HG03175 (cell line): Measurements from ENCODE around the gene SLC12A6.
A peak's percentile ranks its signal among the peaks of the same experiment; 100 is the strongest.

ENCODE experiments used
- ATAC-seq: cut with Tn5 transposase; IDR thresholded peaks from one replicate; pipeline ENCODE4 v1.9.1; 2021; ENCODE audit warnings: mild to moderate bottlenecking, moderate library complexity; ENCODE audit not compliant: unreplicated experiment

SLC12A6 gene

DNA sequence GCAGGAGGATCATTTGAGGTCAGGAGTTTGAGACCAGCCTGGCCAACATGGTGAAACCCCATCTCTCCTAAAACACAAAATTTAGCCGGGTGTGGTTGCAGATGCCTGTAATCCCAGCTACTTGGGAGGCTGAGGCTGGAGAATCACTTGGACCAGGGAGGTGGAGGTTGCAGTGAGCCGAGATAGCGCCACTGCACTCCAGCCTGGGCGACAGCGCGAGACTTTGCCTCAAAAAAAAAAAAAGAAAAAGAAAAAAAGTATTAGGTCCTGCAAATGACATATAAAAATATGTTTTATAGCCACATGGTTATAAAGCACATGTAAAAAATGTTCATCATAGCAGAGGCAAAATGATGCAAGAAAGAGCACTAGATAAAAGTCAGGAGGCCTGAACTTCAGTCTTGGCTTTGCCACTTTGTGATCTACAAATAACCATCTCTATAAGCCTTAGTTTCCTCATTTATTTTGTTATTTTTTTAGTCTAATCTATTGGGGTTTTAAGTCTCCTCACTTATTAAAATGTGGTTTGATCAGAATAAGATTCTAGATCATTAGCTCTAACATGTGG, 4.9 kb downstream of the SLC12A6 start:
- ATAC-seq: no peak

DNA sequence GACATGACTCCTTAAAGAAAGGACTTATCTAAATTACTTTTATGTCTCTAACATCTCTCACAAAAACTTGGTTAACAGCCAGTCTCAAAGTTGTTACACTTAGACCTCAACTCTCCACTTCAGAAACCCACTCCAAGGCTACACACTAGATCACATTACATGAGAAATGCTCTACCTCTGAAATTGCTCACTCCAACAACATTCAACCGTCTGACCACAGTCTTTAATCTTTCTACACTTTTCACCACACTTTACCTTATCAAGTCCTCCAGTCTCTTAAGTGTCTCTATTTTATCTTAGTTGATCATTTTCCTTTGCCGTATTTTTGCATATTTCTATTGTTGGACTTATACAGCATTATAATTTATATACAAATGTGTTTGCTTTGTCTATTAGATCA, 5.8 kb downstream of the SLC12A6 start:
- ATAC-seq: no peak

GRCh38 chr15:34330279-34330678, 7.3 kb downstream of the SLC12A6 start:
- ATAC-seq: no peak

- no peak for ATAC-seq
Observed at GRCh38 chr15:34329006-34329405, 8.6 kb downstream of the SLC12A6 start.

DNA sequence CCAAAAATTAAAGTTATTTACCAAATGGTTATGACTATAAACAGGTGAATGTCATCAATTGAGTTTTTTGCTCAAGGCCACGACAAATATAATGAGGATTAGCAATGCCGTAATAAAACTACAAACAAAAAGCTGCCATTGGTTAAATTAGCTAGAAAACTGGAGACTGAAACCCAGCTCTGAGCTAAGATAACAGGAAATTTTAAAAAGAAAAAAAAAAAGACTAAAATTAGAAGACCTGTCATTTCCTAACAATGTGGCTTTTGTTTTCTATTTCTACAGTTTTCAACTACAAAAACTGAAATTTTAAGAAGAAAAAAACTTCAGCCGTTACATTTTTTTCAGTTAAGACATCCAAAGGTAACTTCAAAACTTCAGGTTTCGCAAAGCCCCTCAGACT, 9.7 kb downstream of the SLC12A6 start:
- ATAC-seq: no peak

- no peak for ATAC-seq
Observed at GRCh38 chr15:34325368-34325767, 12.2 kb downstream of the SLC12A6 start.

- no peak for ATAC-seq
Observed at GRCh38 chr15:34324933-34325332, 12.6 kb downstream of the SLC12A6 start.

- ATAC-seq: no peak
Observed at GRCh38 chr15:34323217-34323616, 14.4 kb downstream of the SLC12A6 start.

DNA sequence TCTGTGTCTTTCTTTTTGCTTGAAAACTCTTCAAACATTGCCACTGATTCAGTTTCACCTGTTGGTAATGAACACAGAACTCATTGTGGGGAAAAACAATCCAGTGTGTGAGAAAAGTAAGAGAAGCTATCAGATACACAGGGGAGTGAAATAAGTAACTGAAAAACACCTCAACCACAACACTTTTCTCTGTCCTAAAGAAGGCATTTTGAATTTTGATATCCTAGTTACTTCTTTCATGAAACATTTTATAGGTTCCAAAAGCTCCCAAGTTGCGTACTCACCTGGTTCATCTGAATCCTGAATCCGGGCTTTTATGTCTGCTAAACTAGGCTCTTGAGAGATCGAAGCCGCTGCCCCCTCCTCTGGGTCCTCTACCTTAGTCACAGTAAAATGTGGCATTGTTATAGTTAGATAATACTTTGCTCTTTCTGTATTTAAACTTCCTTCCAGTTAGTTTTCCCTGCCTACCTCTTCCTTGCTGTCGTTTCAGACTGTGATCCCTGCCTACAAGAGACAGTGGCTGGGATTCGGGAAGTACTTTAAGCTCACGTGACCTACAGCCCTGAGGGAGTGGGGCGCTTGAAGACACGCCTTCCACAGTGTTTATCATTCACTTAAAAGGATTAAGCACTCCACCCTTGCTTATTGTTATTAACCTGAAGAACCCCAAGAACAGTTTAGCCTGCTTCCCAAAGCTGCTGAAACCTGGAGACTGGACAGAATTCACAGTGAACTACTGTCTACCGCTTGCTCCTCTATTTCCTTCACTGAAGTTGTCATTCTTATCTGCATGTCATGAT, 19.1 kb downstream of the SLC12A6 start:
- ATAC-seq: peak; percentile 82

DNA sequence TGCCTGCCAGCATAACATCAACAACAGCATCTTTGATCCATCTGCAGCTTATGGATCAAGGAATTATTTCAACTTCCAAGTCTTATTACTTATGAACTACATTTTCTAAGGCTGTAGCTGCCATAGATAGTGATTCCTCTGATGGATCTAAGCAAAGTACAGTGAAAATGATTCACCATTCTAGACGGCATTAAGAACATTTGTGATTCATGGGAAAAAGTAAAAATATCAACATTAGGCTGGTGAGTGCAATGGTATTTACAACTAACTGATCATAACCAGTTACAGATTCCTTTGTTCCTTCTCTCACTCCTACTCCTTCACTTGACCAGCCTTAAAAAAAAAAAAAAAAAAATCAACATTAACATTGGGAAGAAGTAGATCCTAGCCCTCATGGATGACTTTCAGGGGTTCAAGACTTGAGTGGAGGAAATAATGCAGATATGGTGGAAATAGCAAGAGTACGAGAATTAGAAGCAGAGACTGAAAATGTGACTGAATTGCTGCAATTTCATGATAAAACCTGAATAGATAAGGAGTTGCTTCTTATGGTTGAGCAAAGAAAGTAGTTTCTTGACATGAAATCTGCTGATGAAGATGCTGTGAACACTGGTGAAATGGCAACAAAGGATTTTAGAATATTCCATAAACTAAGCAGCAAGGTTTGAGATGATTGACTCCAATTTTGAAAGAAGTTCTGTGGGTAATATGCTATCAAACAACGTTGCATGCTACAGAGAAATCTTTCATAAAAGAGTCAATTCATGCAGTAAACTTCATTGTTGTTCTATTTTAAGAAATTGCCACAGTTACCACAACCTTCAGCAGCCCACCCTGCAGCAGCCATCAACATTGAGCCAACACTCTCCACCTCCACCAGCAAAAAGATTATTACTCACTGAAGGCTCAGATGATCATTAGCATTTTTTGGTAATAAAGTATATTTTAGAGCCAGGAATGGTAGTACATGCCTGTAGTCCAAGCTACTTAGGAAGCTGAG, 22.8 kb downstream of the SLC12A6 start:
- ATAC-seq: no peak

DNA sequence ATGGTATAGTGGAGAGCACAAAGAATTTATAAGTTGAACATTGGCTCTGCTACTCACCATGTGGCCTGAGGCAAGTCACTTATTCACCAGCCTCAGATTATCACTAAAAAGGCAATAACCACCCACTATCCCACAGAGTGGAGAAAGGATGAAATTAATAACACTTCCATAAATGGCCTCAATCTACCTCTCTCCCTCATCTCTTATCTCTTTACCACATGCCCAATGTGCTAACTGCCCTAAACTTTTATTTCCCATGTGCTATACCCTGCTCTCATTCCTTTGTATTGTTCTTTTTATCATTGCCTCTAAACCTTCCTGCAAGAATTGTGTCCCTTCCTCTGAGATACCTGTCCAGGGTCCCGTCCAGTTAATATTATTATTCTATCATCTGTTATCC, 26.0 kb downstream of the SLC12A6 start:
- ATAC-seq: no peak

DNA sequence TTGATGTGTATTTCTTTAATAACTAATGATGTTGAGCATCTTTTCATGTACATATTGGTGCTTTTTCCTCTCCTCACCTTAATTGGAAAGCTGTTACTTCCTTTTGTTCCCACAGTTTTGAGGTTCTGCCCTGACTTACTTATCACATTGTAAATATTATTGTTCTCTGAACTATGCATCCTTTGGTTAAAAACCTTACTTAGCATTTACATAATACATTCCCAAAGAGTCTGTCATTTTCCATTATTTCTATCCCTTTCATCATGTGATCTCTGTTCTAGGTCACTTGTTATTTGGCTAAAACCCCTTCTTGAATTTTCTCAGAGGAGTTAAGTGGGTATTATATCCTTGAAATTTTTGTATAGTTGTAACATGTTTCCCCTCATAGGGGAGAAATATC, 33.0 kb downstream of the SLC12A6 start:
- ATAC-seq: no peak

- ATAC-seq: no peak
Observed at GRCh38 chr15:34301058-34301457, 36.5 kb downstream of the SLC12A6 start.

DNA sequence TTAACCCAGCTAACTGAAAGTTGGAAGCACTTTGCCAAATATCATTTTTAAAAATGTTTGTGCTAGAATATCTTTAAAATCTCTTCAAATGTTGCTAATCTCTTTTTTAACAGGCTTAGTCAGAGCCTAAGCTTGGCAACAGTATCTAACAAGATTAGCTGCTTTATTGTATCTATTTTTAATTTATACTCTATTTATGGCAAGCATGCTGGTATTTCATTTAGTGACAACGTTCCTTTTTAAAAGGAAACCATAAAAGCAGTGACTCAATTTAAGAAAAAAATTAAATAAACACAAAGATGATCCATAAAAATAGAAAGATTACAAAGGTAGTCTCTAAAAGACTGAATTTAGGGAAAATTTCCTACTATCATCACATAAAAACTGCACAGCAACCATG, 40.5 kb downstream of the SLC12A6 start:
- no peak for ATAC-seq

DNA sequence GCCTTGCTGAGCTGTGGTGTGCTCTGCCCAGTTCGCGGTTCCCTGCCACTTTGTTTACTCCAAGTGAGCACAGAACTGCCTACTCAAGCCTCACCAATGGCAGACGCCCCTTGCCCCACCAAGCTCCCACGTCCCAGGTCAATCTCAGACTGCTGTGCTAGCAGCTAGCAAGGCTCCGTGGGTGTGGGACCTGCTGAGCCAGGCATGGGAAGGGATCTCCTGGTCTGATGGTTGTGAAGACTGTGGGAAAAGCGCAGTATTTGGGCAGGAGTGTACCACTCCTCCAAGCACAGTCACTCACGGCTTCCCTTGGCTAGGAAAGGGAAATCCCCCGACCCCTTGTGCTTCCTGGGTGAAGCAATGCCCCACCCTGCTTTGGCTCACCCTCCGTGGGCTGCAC, 45.0 kb downstream of the SLC12A6 start:
- ATAC-seq: no peak

GRCh38 chr15:34284937-34285336, 52.6 kb downstream of the SLC12A6 start:
- no peak for ATAC-seq

DNA sequence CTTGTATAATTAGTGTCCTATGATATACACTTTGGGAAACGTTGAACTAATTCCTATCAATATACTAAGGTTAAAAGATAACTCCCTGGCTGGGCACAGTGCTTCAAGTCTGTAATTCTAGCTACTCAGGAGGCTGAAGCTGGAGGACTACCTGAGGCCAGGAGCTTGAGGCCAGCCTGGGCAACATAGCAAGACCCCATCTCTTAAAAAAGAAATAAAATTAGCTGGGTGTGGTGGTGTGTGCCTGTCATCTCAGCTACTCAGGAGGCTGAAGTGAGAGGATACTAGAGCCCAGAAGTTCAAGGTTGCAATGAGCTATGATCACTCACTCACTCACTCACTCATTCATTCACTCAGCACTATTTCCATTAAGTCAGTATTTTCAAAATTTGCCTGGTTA, 55.2 kb downstream of the SLC12A6 start:
- ATAC-seq: no peak

GRCh38 chr15:34280193-34280592, 57.4 kb downstream of the SLC12A6 start:
- ATAC-seq: no peak

DNA sequence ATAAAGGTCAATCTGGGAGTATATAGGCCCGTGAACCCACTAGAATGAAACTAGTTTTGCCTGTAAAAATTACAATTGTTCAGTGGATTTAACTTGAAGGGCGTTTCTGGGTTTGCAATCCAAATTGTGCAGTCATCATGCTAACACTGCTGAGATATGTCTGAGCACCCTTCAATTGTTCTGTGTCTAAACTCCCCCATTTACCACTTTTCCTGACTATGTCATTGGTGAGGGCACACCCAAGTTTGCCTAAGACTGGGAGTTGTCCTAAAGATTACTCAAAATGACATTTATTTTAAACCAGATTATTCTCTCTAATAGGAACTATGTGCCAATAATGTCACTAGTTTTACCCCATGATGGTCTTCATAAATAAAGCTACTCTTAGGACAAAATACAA, 58.2 kb downstream of the SLC12A6 start:
- ATAC-seq: no peak

- no peak for ATAC-seq
Observed at GRCh38 chr15:34275721-34276120, 61.9 kb downstream of the SLC12A6 start.

- ATAC-seq: no peak
Observed at GRCh38 chr15:34275154-34275553, 62.4 kb downstream of the SLC12A6 start.

DNA sequence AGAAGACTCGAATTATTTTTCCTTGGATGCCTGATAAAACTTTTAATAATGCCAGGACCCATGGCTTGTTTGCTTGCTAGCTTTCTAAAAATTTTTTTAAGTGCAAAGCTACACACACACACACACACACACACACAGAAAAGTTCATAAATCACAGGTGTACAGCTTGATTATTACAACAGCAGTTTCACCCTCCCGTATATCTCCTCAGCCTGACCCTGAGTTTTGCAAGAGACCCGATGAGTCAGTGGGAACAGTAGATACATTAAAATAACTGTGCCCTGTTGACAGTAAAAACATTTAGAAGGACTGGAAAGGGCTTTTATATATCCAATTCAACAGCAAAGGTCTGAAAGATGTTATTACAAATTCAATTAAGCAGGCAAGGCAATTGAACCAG, 66.1 kb downstream of the SLC12A6 start:
- no peak for ATAC-seq
